Measurements from ENCODE around the gene MCC. TPM values are rescaled to one million over a fixed set of nuclear protein-coding genes. Genes with fewer than 3 reads are reported as not detected.

Gene MCC
- total and polyA plus RNA-seq, 2 donors from 2014 or later = 2.4 to 20.6 TPM

GRCh38 chr5:113186061-113186460 lies 302.2 kb downstream of the MCC start:
- DNase-seq = no peak
- Histone ChIP-seq H3K27me3 (ENCODE audit: control insufficient read depth, insufficient read depth, low read length) (no peaks in the 10 kb centered on the region), H3K9ac (ENCODE audit: low read length in 3 of 3) (no peak overlapping the region), H3K4me1 (ENCODE audit: control insufficient read depth in 2 of 3, insufficient read depth in 2 of 3, low read depth in 1 of 3, low read length in 3 of 3) (peaks cover 0 to 3% (median 0%) of the 10 kb centered on the region in 3 donors), H3K36me3 (ENCODE audit: control insufficient read depth in 2 of 3, insufficient read depth in 3 of 3, low read length in 3 of 3) (no peaks in the 10 kb centered on the region), H3K4me3 (ENCODE audit: low read length in 3 of 3) (no peak overlapping the region), H3K9me3 (ENCODE audit: control insufficient read depth in 2 of 3, insufficient read depth in 1 of 3, low read length in 3 of 3) (no peaks in the 10 kb centered on the region), H3K27ac (ENCODE audit: low read depth in 2 of 2, low read length in 2 of 2) (no peak overlapping the region)
- TF ChIP-seq, protein P1, sequence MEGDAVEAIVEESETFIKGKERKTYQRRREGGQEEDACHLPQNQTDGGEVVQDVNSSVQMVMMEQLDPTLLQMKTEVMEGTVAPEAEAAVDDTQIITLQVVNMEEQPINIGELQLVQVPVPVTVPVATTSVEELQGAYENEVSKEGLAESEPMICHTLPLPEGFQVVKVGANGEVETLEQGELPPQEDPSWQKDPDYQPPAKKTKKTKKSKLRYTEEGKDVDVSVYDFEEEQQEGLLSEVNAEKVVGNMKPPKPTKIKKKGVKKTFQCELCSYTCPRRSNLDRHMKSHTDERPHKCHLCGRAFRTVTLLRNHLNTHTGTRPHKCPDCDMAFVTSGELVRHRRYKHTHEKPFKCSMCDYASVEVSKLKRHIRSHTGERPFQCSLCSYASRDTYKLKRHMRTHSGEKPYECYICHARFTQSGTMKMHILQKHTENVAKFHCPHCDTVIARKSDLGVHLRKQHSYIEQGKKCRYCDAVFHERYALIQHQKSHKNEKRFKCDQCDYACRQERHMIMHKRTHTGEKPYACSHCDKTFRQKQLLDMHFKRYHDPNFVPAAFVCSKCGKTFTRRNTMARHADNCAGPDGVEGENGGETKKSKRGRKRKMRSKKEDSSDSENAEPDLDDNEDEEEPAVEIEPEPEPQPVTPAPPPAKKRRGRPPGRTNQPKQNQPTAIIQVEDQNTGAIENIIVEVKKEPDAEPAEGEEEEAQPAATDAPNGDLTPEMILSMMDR (IDR thresholded peaks at IDR 0.05; ENCODE audit: borderline replicate concordance, extremely low read depth, insufficient read depth) = no peak
- no peak for FAIRE-seq
- intact Hi-C loops (cut with DNase I) = no loop called here

DNA sequence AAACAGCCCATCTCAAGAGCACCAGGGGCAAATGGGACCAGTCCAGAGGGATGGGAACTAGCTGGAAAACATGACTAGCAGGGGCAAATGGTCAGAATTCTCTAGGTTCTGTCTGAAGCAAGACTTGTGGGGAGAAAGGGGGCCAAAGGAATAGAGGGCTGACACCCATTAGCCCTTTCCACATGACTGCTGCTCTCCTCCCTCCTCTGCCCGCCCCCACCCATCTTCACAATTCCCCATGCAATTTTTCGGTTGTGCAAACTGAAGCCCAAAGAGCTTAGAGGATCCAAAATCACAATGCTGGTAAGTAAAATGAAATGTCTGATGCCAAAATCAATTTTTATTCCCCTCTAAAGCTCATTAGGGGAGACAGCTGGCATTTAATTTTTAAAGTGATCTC lies 304.6 kb downstream of the MCC start:
- FAIRE-seq = no peak
- Histone ChIP-seq H3K36me3 (ENCODE audit: control insufficient read depth in 2 of 3, insufficient read depth in 3 of 3, low read length in 3 of 3) (no peaks in the 10 kb centered on the region), H3K9ac (ENCODE audit: low read length in 3 of 3) (no peak overlapping the region), H3K27ac (ENCODE audit: low read depth in 2 of 2, low read length in 2 of 2) (no peak overlapping the region), H3K4me1 (ENCODE audit: control insufficient read depth in 2 of 3, insufficient read depth in 2 of 3, low read depth in 1 of 3, low read length in 3 of 3) (peaks cover 0 to 3% (median 0%) of the 10 kb centered on the region in 3 donors), H3K27me3 (ENCODE audit: control insufficient read depth, insufficient read depth, low read length) (no peaks in the 10 kb centered on the region), H3K9me3 (ENCODE audit: control insufficient read depth in 2 of 3, insufficient read depth in 1 of 3, low read length in 3 of 3) (no peaks in the 10 kb centered on the region), H3K4me3 (ENCODE audit: low read length in 3 of 3) (no peak overlapping the region)
- TF ChIP-seq, protein P1 (IDR thresholded peaks at IDR 0.05; ENCODE audit: borderline replicate concordance, extremely low read depth, insufficient read depth) = no peak
- intact Hi-C loops (cut with DNase I) = no loop called here
- DNase-seq = no peak

DNA sequence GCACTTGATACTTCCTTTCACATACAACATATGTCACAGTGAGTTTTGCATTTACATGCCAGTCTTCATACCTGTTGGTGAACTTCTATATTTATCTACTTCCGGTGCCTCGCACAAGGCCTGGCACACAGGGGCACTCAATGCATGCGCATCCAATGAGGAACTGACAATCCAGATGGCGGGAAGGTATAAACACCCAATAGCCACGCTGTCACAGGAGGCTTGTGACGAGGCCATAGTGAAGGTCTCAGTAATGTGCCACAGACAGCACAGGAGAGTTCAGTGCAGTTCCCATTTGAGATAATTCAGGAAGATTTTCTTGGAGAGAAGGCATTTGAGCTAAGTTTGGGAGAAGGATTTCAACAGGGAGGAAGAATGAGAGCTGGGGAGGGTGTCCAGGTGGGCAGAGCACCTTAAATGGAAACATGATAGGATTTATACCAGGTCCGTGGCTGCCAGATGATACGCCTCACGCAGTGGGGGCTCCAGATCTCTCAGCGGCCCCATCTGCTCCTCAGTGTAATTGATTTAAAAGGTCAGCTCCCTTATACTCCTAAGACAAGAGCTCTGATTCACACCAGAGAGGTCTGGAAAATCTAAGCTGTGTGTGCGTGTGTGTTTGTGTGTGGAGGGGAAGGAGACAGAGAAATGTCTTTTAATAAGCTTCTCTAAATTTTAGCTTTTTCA lies 305.5 kb downstream of the MCC start:
- no peak overlapping the region for H3K4me3 ChIP-seq (ENCODE audit: low read length in 3 of 3)
- peaks cover 0 to 5% (median 0%) of the 10 kb centered on the region in 3 donors for H3K4me1 ChIP-seq (ENCODE audit: control insufficient read depth in 2 of 3, insufficient read depth in 2 of 3, low read depth in 1 of 3, low read length in 3 of 3)
- no peak overlapping the region for H3K9ac ChIP-seq (ENCODE audit: low read length in 3 of 3)
- no peaks in the 10 kb centered on the region for H3K9me3 ChIP-seq (ENCODE audit: control insufficient read depth in 2 of 3, insufficient read depth in 1 of 3, low read length in 3 of 3)
- FAIRE-seq (no peak), DNase-seq (no peak)
- TF ChIP-seq, protein P1 (IDR thresholded peaks at IDR 0.05; ENCODE audit: borderline replicate concordance, extremely low read depth, insufficient read depth) = no peak
- H3K27ac ChIP-seq (ENCODE audit: low read depth in 2 of 2, low read length in 2 of 2) = no peak overlapping the region
- intact Hi-C loops (cut with DNase I) = no loop called here
- no peaks in the 10 kb centered on the region for H3K36me3 ChIP-seq (ENCODE audit: control insufficient read depth in 2 of 3, insufficient read depth in 3 of 3, low read length in 3 of 3)
- no peaks in the 10 kb centered on the region for H3K27me3 ChIP-seq (ENCODE audit: control insufficient read depth, insufficient read depth, low read length)

Data from kidney (tissue), 14 donors.